HG02973 (cell line): ENCODE data around the gene AKIP1.
"Not testable (repeated sequence)": the region's sequence is repeated elsewhere in the genome, so short reads cannot be mapped to it uniquely, and the experiment has no call there.

Source experiments
- ATAC-seq: cut with Tn5 transposase; IDR thresholded peaks from one replicate; pipeline ENCODE4 v1.9.1; 2021; ENCODE audit warnings: moderate library complexity; ENCODE audit not compliant: unreplicated experiment

AKIP1 gene

DNA sequence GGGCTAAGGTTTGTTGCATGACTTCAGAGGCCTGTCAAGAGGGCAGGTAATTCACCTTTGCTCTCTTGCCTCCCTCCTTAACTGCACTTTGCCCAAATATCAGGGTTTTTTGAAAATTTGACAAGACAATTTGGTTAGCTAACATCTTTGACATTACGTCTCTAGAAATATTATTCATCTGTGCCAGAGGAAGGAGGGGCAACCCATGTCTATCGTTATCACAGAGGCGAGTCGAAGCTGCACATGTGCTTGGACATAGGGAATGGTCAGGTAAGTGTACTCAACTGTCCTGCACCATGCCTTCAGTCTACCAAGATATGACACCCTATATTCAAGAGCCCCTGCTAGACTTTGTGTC, 3.7 kb downstream of the AKIP1 start:
- no peak for ATAC-seq

GRCh38 chr11:8917157-8917825, 6.3 kb downstream of the AKIP1 start:
- ATAC-seq: no peak

DNA sequence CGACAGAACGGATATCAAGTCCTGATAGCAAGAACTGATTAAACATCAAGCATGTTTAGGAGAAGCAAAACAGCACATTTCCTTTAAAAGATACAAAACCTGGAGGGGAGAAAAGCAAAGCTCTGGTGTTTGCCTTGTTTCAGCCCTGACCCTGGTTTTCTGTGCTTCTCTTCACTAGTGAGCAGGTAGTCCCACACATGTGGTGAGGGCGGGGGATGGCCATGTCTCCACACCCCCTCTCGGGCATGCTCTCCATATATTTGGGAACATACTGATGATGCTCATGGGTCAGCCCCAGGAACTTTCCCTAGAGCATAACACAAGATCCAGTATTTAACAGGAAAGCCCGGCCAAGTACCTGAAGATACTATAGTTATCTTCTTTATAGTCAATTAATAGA, 11.7 kb downstream of the AKIP1 start:
- no peak for ATAC-seq

DNA sequence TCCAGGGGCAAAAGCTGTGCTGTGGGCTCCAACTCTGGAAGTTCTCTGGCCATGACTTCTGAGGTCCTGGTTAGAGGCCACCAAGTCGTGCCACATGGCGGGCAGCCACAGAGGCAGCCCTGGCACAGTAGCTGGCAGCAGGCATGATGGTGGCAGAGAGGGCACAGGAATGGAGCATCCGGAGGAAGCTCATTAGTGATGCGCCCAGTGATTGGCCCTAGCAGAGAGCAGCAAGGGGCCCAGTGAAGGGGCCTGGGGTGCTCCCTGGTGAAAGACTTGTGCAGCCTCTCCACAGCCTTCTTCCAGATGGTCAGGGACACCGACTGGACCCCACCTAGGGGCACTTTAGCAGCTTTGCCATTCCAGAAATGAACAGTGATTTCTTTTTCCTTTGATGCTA, 14.7 kb downstream of the AKIP1 start:
- ATAC-seq: no peak

GRCh38 chr11:8926236-8926635, 15.2 kb downstream of the AKIP1 start:
- no peak for ATAC-seq

DNA sequence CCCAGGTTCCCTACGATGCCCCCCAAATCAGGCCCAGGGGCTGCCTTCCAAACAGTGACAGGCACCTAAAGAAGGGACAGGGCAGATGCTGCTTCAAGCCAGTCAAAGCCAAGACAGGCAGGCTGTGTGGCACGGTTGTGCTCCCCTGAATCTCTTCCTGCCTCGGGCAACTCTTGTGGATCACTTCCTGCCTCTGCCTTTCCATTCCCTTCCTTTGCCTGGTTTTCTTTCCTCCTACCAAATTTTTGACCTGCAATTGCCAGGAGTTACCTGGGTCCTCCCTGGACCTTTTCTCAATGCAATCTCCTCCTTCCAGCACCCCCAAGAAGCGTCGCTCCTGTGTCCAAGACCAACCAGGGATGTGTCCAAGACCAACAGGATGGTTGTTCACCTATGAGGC, 16.2 kb downstream of the AKIP1 start:
- ATAC-seq: no peak

DNA sequence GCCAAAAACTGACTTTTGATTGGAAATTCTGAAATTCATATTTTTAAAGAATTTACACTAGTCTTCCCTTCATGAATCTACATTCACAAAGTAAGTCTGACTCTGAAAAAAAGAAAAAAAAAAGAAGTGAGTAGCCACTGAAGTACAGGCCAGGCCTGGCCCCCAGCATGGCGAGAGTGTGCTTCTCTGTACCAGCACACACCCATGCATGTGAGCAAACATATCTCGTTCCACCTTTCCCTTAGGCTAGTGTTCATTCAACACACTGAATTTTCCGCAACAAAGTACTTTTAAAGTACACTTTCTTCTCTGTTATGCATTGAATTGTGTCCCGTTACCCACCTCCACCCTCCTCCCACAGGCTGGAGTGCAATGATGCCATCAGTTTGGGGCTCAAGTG, 17.2 kb downstream of the AKIP1 start:
- ATAC-seq: no peak

GRCh38 chr11:8928981-8929615, 18.1 kb downstream of the AKIP1 start:
- no peak for ATAC-seq

GRCh38 chr11:8930456-8931175, 19.6 kb downstream of the AKIP1 start:
- no peak for ATAC-seq

GRCh38 chr11:8932564-8933180, 21.7 kb downstream of the AKIP1 start, which contains the start of gene C11orf16:
Gene C11orf16, minus strand, starts transcription at chr11:8932947. Its CDS starts 639 bp downstream, at chr11:8932308.
- ATAC-seq: no peak

DNA sequence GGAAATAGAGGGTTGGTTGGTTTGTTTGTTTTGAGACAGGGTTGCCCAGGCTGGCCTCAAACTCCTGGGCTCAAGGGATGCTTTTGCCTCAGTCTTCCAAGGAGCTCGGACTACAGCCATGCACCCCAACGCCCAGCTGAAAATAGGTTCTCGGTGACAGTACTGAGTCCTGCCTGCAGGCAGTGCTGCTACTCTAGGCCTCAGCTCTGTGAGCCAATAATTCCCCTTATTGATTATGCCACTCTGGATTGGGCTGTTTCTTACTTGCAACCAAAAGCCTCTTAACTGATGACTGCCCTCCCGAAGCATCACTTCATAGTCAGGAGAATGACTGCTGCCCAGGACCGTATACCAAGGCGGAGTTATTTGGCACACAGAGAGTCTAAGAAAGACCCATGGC, 22.9 kb downstream of the AKIP1 start:
- ATAC-seq: no peak

DNA sequence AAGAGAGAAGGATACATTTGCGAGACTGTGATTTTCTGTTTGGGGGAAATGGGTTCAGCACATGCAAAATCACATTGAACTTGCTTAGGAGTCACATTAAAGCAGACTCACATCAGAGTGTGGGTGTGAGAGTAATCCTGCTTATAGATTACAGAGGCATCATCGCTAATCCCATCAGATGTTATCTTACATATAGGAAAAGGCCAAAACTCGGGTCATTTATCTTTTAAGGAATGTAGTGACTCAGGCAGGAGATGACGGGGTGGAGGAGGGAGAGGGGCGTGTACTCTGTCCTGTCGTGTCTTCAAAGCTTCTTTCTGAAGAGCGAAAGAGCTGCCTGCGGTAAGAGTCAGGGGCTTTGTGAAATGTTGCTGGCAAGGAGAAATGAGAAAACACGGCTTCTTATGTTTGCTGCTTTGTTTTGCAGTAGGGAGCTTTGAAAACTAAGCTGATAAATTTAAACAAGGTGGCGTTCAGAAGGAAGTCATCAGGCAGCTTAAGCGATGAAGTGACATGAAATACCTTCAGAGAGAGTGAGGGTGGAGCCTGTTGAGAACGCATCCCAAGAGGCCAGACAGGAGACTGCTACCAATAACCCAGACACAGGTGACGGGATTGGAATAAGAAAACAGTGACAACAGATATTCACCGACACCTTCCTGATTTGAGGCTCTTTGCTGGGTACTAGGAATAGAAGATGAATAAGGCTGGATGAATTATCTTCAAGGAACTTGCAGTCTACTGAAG, 23.9 kb downstream of the AKIP1 start:
- no peak for ATAC-seq

GRCh38 chr11:8935789-8936188, 24.8 kb downstream of the AKIP1 start:
- not testable (repeated sequence) for ATAC-seq

DNA sequence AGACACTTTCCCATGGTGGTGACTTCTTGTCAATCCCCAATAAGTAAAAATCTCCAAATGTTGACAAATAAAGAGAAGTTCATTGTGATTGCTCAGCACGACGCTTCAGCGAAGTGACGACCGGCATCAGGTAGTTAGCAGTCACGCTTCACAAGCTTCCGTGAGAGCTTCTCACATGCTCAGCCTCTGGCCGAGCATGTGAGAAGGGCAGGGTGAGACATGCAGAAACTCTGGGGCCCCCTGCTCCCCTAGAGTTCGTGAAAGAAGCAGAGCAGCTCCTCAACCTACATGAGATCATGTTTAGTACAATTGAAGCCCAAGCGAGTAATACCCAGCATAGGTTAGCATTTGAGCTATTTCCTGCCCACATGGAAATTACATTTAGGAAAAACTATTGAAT, 26.2 kb downstream of the AKIP1 start:
- ATAC-seq: no peak

DNA sequence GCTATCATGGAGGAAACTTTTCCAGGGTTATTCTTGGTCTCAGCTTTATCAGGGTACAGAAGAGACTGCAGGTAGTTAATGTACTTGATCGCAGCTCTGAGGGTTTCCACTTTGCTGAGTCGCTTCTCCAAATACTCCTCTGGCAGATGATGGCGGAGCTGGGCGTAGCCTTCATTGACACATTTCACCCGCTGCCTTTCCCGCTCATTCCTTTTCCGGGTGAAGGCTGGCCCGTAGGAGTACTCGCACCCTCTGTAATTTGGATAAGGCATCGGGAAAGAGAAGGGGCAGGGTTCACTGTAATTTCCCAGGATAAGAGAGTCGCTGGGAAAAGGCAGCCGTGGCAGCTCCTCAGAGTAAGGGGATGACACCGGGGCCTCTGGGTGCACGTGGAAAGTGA, 26.7 kb downstream of the AKIP1 start:
- no peak for ATAC-seq

DNA sequence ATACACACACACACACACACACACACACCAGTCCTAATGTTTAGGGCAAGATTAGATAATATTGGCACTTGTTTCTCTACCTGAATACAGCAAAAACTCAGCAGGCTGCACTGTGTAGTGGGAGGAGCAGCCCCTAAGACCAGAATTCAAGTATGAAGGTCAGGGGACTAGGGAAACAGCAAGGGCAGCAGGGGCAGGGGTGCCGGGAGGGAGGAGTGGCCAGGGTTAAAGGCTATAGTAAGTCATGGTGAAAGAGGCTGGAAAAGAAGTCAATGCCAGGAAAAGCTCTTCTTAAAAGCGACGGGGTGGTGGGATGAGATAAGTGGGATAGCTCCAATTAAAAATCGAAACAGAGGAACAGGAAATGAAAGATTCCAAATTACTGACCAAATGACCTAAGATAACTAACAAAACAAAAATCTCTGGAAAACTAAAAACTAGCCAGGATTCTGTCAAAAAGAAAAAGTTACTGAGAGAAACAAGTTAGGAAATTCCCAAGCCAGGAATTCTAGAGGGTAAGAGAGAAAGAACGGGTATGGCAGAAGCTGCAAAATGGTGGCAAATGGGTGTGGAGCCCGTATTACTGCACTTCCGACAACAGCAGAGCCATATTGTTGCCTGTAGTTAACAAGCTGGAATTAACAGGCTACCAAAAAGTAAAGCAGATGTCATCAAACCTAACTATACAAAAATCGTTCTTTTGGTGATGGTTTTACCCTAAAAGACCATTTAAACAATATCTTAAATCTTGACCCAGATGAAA, 30.5 kb downstream of the AKIP1 start:
- ATAC-seq: no peak

DNA sequence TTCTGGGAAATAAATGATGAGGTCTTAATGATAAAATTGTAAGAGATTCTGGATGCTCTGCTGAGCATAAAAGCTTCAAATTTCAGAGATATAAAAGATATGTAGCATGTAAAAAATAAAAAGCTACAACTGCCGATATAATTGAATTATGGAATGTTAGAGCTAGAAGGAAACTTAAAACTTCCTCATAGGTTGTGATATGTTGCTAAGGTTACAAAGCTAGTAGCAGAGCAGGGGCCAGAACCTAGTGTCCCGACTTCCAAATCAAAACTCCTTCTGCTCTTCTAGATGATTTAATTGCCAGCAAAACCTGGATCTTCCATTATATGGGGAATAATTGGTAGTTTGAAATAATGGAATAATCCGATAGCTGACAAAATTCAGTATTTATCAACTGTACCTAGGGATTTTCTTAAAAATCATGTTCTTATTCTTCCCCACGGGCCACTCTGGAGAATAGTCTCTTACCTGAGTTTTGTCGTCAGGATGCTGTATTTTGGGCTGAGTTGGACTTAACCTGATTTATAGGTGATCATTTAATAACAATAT, 31.6 kb downstream of the AKIP1 start, which contains the start of gene ASCL3:
TSS of gene ASCL3 (minus strand) at position 499 of the 549 bp plus-strand sequence. CDS start 4,855 bp downstream, outside the sequence.
- ATAC-seq: no peak

- ATAC-seq: no peak
These were observed 36.4 kb downstream of the AKIP1 start for GRCh38 chr11:8947230-8947943.

GRCh38 chr11:8948886-8949285, 37.9 kb downstream of the AKIP1 start:
- no peak for ATAC-seq
